ACC112 (cell line): ENCODE results near the gene SLITRK6.
A peak's percentile ranks its signal among the peaks of the same experiment; 100 is the strongest.

Source experiments
- H2AFZ ChIP-seq: fragments of 200-600 bp; sonication (generic); one replicate; pipeline ENCODE4 v1.6.0; 2017; ENCODE audit warnings: antibody characterized with exemption, low read length; ENCODE audit not compliant: unreplicated experiment
- H3K27ac ChIP-seq: fragments of 200-600 bp; sonication (generic); 2 replicates; pipeline ENCODE4 v1.5.1; 2014; ENCODE audit warnings: low read depth, mild to moderate bottlenecking, antibody characterized with exemption, low read length, moderate library complexity
- H3K27me3 ChIP-seq: fragments of 200-600 bp; sonication (generic); 2 replicates; pipeline ENCODE4 v1.6.1; 2014; ENCODE audit warnings: mild to moderate bottlenecking, antibody characterized with exemption, low read length, moderate library complexity, mixed read lengths; ENCODE audit not compliant: insufficient read depth
- H3K36me3 ChIP-seq: fragments of 200-600 bp; sonication (generic); 2 replicates; pipeline ENCODE4 v1.6.1; 2016; ENCODE audit warnings: mild to moderate bottlenecking, antibody characterized with exemption, low read length, moderate library complexity, mixed read lengths; ENCODE audit not compliant: insufficient read depth
- H3K4me1 ChIP-seq: fragments of 200-600 bp; sonication (generic); one replicate; pipeline ENCODE4 v1.6.1; 2016; ENCODE audit warnings: low read length, mixed read lengths; ENCODE audit not compliant: insufficient read depth, unreplicated experiment, control insufficient read depth
- H3K4me3 ChIP-seq: fragments of 200-600 bp; sonication (generic); 2 replicates; pipeline ENCODE4 v1.5.1; 2014; ENCODE audit warnings: mild to moderate bottlenecking, low read depth, low read length
- H3K79me2 ChIP-seq: fragments of 200-600 bp; sonication (generic); one replicate; pipeline ENCODE4 v1.6.0; 2016; ENCODE audit warnings: low read length; ENCODE audit not compliant: control insufficient read depth, unreplicated experiment, insufficient read depth

SLITRK6 gene

GRCh38 chr13:85799097-85799582 is at the start of gene SLITRK6:
Gene SLITRK6, minus strand, starts transcription at chr13:85799419. Its CDS starts 2,911 bp downstream, at chr13:85796508.
- H3K27me3 ChIP-seq = no peaks in the 10 kb centered on the region
- no peak within 1 kb of the TSS for H3K27ac ChIP-seq
- H2AFZ ChIP-seq = peak within 1 kb of the TSS; percentile 83
- H3K79me2 ChIP-seq = no peaks in the 10 kb centered on the region
- H3K36me3 ChIP-seq = no peaks in the 10 kb centered on the region
- no peaks in the 10 kb centered on the region for H3K4me1 ChIP-seq
- H3K4me3 ChIP-seq = no peak within 1 kb of the TSS

- Histone ChIP-seq H3K27me3 (no peaks in the 10 kb centered on the region), H3K4me1 (no peaks in the 10 kb centered on the region), H3K27ac (no peak overlapping the region), H3K79me2 (no peaks in the 10 kb centered on the region), H3K36me3 (no peaks in the 10 kb centered on the region), H3K4me3 (no peak overlapping the region), H2AFZ (no peak overlapping the region)
These were observed 47.8 kb upstream of the SLITRK6 start for GRCh38 chr13:85847012-85847411.

- no peaks in the 10 kb centered on the region for H3K79me2 ChIP-seq
- H3K27ac ChIP-seq = no peak overlapping the region
- no peaks in the 10 kb centered on the region for H3K36me3 ChIP-seq
These were observed 42.2 kb upstream of the SLITRK6 start for GRCh38 chr13:85841427-85841826.

GRCh38 chr13:85833921-85834320 is 34.7 kb upstream of the SLITRK6 start:
- H2AFZ ChIP-seq = no peak overlapping the region
- no peak overlapping the region for H3K4me3 ChIP-seq
- no peak overlapping the region for H3K27ac ChIP-seq
- no peaks in the 10 kb centered on the region for H3K4me1 ChIP-seq
- H3K27me3 ChIP-seq = no peaks in the 10 kb centered on the region
- no peaks in the 10 kb centered on the region for H3K36me3 ChIP-seq
- H3K79me2 ChIP-seq = no peaks in the 10 kb centered on the region

More at GRCh38 chr13:85841427-85841826, 42.2 kb upstream of the SLITRK6 start:
- Histone ChIP-seq H2AFZ (no peak overlapping the region), H3K27me3 (no peaks in the 10 kb centered on the region), H3K4me1 (no peaks in the 10 kb centered on the region), H3K4me3 (no peak overlapping the region)

- Histone ChIP-seq H3K36me3 (no peaks in the 10 kb centered on the region), H2AFZ (no peak overlapping the region), H3K79me2 (no peaks in the 10 kb centered on the region), H3K4me3 (no peak overlapping the region), H3K27me3 (no peaks in the 10 kb centered on the region), H3K4me1 (no peaks in the 10 kb centered on the region), H3K27ac (no peak overlapping the region)
These were observed 29.0 kb upstream of the SLITRK6 start for GRCh38 chr13:85828094-85828684.

- Histone ChIP-seq H3K4me3 (no peak overlapping the region), H3K36me3 (no peaks in the 10 kb centered on the region), H2AFZ (no peak overlapping the region), H3K4me1 (no peaks in the 10 kb centered on the region), H3K27me3 (no peaks in the 10 kb centered on the region), H3K27ac (no peak overlapping the region), H3K79me2 (no peaks in the 10 kb centered on the region)
These were observed 26.2 kb upstream of the SLITRK6 start for GRCh38 chr13:85825454-85825853.

GRCh38 chr13:85823832-85824231 is 24.6 kb upstream of the SLITRK6 start:
- Histone ChIP-seq H3K36me3 (no peaks in the 10 kb centered on the region), H3K4me3 (no peak overlapping the region), H2AFZ (no peak overlapping the region), H3K27ac (no peak overlapping the region), H3K27me3 (no peaks in the 10 kb centered on the region), H3K4me1 (no peaks in the 10 kb centered on the region), H3K79me2 (no peaks in the 10 kb centered on the region)

- no peaks in the 10 kb centered on the region for H3K27me3 ChIP-seq
- H3K4me1 ChIP-seq = no peaks in the 10 kb centered on the region
- no peaks in the 10 kb centered on the region for H3K79me2 ChIP-seq
- H2AFZ ChIP-seq = no peak overlapping the region
- H3K4me3 ChIP-seq = no peak overlapping the region
- H3K36me3 ChIP-seq = no peaks in the 10 kb centered on the region
- no peak overlapping the region for H3K27ac ChIP-seq
These were observed 20.3 kb upstream of the SLITRK6 start for GRCh38 chr13:85819513-85819912.

- Histone ChIP-seq H3K4me1 (no peaks in the 10 kb centered on the region), H3K36me3 (no peaks in the 10 kb centered on the region), H3K27me3 (no peaks in the 10 kb centered on the region), H2AFZ (no peak overlapping the region), H3K4me3 (no peak overlapping the region), H3K27ac (no peak overlapping the region), H3K79me2 (no peaks in the 10 kb centered on the region)
These were observed 17.2 kb upstream of the SLITRK6 start for GRCh38 chr13:85816413-85816812.

- Histone ChIP-seq H3K4me3 (no peak overlapping the region), H3K79me2 (no peaks in the 10 kb centered on the region), H3K27me3 (no peaks in the 10 kb centered on the region), H3K4me1 (no peaks in the 10 kb centered on the region), H2AFZ (no peak overlapping the region), H3K27ac (no peak overlapping the region), H3K36me3 (no peaks in the 10 kb centered on the region)
These were observed 13.1 kb upstream of the SLITRK6 start for GRCh38 chr13:85812282-85812681.

- no peaks in the 10 kb centered on the region for H3K79me2 ChIP-seq
- H3K36me3 ChIP-seq = no peaks in the 10 kb centered on the region
- H3K27me3 ChIP-seq = no peaks in the 10 kb centered on the region
- no peaks in the 10 kb centered on the region for H3K4me1 ChIP-seq
- H2AFZ ChIP-seq = no peak overlapping the region
- H3K4me3 ChIP-seq = no peak overlapping the region
- H3K27ac ChIP-seq = no peak overlapping the region
These were observed 9.6 kb upstream of the SLITRK6 start for GRCh38 chr13:85808811-85809210.
